ENCODE results near the gene TSPAN9.

The TSPAN9 gene

DNA sequence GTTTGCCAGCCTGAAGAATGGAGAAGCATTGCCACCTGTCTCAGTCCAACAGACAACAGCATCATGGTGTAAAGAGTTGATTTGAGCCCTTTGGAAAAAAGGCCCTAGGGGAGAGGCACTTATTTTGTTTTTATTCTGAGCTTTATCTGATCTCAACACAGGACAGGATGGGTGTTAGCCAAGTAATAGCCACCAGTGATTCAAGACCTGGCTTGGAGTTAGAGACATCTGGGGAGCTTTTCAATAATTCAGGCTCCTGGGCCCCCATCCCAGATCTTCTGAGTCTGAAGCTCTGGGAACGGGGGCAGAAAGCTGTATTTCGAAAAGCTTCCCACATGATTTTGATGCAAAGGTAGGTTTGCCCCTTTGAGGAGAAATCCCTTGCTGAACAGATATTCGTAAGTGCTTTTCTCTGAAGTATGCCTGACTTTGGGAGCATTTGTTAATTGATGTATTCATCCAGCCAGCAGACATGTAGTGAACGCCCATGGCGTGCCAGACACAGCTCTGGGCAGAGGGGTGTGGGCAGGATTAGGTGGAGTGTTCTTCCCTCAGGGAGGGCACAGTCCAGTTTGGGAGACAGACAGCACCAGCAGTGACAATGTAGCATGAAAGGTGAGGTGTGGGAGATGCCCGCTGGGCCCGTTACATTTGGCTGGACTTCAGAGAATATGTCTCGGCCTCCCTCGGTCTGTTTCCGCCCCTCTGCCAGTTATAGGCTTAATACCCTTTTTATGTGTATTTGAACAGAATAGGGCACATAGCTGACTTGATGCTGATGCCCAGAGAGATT, 72.5 kb downstream of the TSPAN9 start:
- Histone ChIP-seq H3K4me2 (ENCODE audit: low read depth, low read length, poor library complexity, severe bottlenecking) (no peak overlapping the region), H3K9ac (ENCODE audit: low read length) (no peak overlapping the region), H3K4me3 (ENCODE audit: insufficient read depth, low read length, poor library complexity, severe bottlenecking) (no peak overlapping the region), H2AFZ (ENCODE audit: low read depth, low read length, severe bottlenecking) (no peak overlapping the region), H4K20me1 (ENCODE audit: low read depth, low read length) (no peaks in the 10 kb centered on the region), H3F3A (ENCODE audit: insufficient read depth) (no peaks in the 10 kb centered on the region), H3K27me3 (ENCODE audit: low read length) (no peaks in the 10 kb centered on the region), H3K27ac (ENCODE audit: low read depth, low read length) (no peak overlapping the region), H3K9me3 (ENCODE audit: insufficient read depth, low read length) (no peaks in the 10 kb centered on the region), H3K36me3 (ENCODE audit: low read length) (no peaks in the 10 kb centered on the region), H3K79me2 (ENCODE audit: insufficient read depth, low read length) (no peaks in the 10 kb centered on the region), H3K9me2 (replicated peaks; ENCODE audit: insufficient read depth, low read length) (no peaks in the 10 kb centered on the region)
- TF ChIP-seq, protein P1, sequence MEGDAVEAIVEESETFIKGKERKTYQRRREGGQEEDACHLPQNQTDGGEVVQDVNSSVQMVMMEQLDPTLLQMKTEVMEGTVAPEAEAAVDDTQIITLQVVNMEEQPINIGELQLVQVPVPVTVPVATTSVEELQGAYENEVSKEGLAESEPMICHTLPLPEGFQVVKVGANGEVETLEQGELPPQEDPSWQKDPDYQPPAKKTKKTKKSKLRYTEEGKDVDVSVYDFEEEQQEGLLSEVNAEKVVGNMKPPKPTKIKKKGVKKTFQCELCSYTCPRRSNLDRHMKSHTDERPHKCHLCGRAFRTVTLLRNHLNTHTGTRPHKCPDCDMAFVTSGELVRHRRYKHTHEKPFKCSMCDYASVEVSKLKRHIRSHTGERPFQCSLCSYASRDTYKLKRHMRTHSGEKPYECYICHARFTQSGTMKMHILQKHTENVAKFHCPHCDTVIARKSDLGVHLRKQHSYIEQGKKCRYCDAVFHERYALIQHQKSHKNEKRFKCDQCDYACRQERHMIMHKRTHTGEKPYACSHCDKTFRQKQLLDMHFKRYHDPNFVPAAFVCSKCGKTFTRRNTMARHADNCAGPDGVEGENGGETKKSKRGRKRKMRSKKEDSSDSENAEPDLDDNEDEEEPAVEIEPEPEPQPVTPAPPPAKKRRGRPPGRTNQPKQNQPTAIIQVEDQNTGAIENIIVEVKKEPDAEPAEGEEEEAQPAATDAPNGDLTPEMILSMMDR (IDR thresholded peaks at IDR 0.05; ENCODE audit: insufficient read depth, low read length, poor library complexity, severe bottlenecking) = no peak
- no peak for TF ChIP-seq EZH2phosphoT487 (conservative IDR thresholded peaks at IDR 0.05; ENCODE audit: low read length)

DNA sequence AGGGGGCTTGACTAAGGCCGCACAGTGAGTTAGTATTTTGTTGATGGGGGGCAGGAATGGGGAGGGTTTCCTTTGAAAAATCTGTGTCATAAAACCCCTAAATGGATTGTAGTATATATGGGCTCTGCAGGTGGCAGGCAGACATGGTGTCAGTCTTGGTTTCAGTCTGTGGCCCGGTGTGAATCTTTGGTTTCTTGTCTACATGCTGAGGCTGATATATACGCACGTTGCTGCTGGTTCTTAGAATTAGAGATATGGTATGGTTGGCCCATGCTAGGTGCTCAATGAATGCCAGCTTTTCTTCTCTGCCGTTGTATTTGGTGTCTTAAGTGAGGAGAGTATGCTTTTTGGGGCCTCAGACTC, 73.1 kb downstream of the TSPAN9 start:
- Histone ChIP-seq H3K4me2 (ENCODE audit: low read depth, low read length, poor library complexity, severe bottlenecking) (no peak overlapping the region), H3K27me3 (ENCODE audit: low read length) (no peaks in the 10 kb centered on the region), H3K4me3 (ENCODE audit: insufficient read depth, low read length, poor library complexity, severe bottlenecking) (no peak overlapping the region), H3K9ac (ENCODE audit: low read length) (no peak overlapping the region), H3K27ac (ENCODE audit: low read depth, low read length) (no peak overlapping the region), H3K9me3 (ENCODE audit: insufficient read depth, low read length) (no peaks in the 10 kb centered on the region), H4K20me1 (ENCODE audit: low read depth, low read length) (no peaks in the 10 kb centered on the region), H3F3A (ENCODE audit: insufficient read depth) (no peaks in the 10 kb centered on the region), H3K79me2 (ENCODE audit: insufficient read depth, low read length) (no peaks in the 10 kb centered on the region), H2AFZ (ENCODE audit: low read depth, low read length, severe bottlenecking) (no peak overlapping the region), H3K36me3 (ENCODE audit: low read length) (no peaks in the 10 kb centered on the region), H3K9me2 (replicated peaks; ENCODE audit: insufficient read depth, low read length) (no peaks in the 10 kb centered on the region)
- TF ChIP-seq EZH2phosphoT487 (conservative IDR thresholded peaks at IDR 0.05; ENCODE audit: low read length) = no peak
- TF ChIP-seq, protein P1 (IDR thresholded peaks at IDR 0.05; ENCODE audit: insufficient read depth, low read length, poor library complexity, severe bottlenecking) = no peak

DNA sequence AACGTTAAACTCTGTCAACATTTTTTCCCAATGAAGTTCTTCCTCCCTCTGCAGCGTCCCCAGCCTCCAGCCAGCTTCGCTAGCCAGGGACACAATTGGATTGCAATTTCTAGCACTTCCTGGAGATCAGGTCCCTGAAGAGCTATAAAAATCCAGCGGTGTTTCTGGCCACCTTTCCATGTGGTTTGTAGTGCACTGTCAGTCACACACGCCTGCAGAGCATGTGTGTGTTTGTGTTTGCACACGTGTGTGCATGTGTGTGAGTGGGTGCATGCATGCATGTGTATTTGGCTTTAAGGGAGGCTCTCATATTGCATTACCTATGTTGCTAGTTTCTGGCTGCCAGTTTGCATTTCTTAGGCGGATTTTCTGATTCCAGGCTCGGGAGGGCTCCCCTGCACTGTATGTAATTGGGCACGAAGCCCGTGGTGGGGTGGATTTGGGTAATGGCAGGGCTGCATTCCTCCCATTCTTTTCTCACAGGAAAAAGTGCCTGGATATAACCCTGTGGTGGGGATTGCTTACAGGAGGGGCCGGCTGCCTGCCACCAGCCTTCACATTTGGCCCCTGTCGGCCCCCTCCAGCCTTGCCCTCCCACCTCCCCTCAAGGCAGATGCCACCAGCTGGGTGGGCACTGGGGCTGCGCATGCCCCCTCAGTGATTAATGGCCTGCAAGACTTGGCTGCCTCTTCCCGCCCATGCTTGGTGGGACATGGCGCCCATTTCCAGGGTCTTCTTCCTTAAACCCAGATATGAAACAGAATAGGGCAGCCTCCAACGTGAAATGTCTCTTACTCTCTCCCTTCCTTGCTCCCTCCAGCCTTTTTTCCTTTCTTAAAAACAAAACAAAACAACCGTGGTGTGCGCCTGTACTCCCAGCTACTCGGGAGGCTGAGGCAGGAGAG, 74.0 kb downstream of the TSPAN9 start:
- no peak overlapping the region for H2AFZ ChIP-seq (ENCODE audit: low read depth, low read length, severe bottlenecking)
- H3K4me3 ChIP-seq (ENCODE audit: insufficient read depth, low read length, poor library complexity, severe bottlenecking) = no peak overlapping the region
- H3K9me2 ChIP-seq (replicated peaks; ENCODE audit: insufficient read depth, low read length) = no peaks in the 10 kb centered on the region
- no peak overlapping the region for H3K4me2 ChIP-seq (ENCODE audit: low read depth, low read length, poor library complexity, severe bottlenecking)
- H3F3A ChIP-seq (ENCODE audit: insufficient read depth) = no peaks in the 10 kb centered on the region
- no peaks in the 10 kb centered on the region for H3K27me3 ChIP-seq (ENCODE audit: low read length)
- no peaks in the 10 kb centered on the region for H4K20me1 ChIP-seq (ENCODE audit: low read depth, low read length)
- H3K79me2 ChIP-seq (ENCODE audit: insufficient read depth, low read length) = no peaks in the 10 kb centered on the region
- H3K9ac ChIP-seq (ENCODE audit: low read length) = no peak overlapping the region
- H3K36me3 ChIP-seq (ENCODE audit: low read length) = no peaks in the 10 kb centered on the region
- no peak for TF ChIP-seq EZH2phosphoT487 (conservative IDR thresholded peaks at IDR 0.05; ENCODE audit: low read length)
- TF ChIP-seq, protein P1 (IDR thresholded peaks at IDR 0.05; ENCODE audit: insufficient read depth, low read length, poor library complexity, severe bottlenecking) = no peak
- no peak overlapping the region for H3K27ac ChIP-seq (ENCODE audit: low read depth, low read length)
- H3K9me3 ChIP-seq (ENCODE audit: insufficient read depth, low read length) = no peaks in the 10 kb centered on the region

Measured in SU-DHL-6 (cell line).